DOHH2 (cell line): ENCODE measurements around the gene MAMDC4.

Experiments used
- H3F3A ChIP-seq: fragments of 200-600 bp; sonication (generic), shearing (Covaris generic); 2 replicates; pipeline ENCODE4 v1.6.0; 2016; ENCODE audit warnings: antibody characterized with exemption, mild to moderate bottlenecking; ENCODE audit not compliant: control insufficient read depth, insufficient read depth
- H3K27ac ChIP-seq: fragments of 200-600 bp; sonication (generic); 2 replicates; pipeline ENCODE4 v1.5.1; 2014; ENCODE audit warnings: low read depth, mild to moderate bottlenecking, low read length, moderate library complexity
- H3K27me3 ChIP-seq: fragments of 200-600 bp; sonication (generic); 2 replicates; pipeline ENCODE4 v1.6.1; 2014; ENCODE audit warnings: mild to moderate bottlenecking, low read length, mixed read lengths; ENCODE audit not compliant: control insufficient read depth
- H3K36me3 ChIP-seq: fragments of 200-600 bp; sonication (generic); 2 replicates; pipeline ENCODE4 v1.6.1; 2014; ENCODE audit warnings: mild to moderate bottlenecking, low read length, moderate library complexity, mixed read lengths; ENCODE audit not compliant: control insufficient read depth
- H3K4me1 ChIP-seq: fragments of 200-600 bp; sonication (generic); 2 replicates; pipeline ENCODE4 v1.6.1; 2014; ENCODE audit warnings: mild to moderate bottlenecking, low read length, mixed read lengths; ENCODE audit not compliant: control insufficient read depth
- H3K4me2 ChIP-seq: fragments of 200-600 bp; sonication (generic); 2 replicates; pipeline ENCODE4 v1.6.0; 2014; ENCODE audit warnings: mild to moderate bottlenecking, low read length, moderate library complexity
- H3K4me3 ChIP-seq: fragments of 200-600 bp; sonication (generic); 2 replicates; pipeline ENCODE4 v1.5.1; 2014; ENCODE audit warnings: mild to moderate bottlenecking, low read length, mixed read lengths
- H3K79me2 ChIP-seq: fragments of 200-600 bp; sonication (generic); 2 replicates; pipeline ENCODE4 v1.6.1; 2014; ENCODE audit warnings: mild to moderate bottlenecking, low read length, mixed read lengths; ENCODE audit not compliant: control insufficient read depth
- H3K9me2 ChIP-seq: fragments of 200-600 bp; sonication (generic); replicated peaks from 2 replicates; pipeline ENCODE4 v1.6.1; 2014; ENCODE audit warnings: mild to moderate bottlenecking, low read length, mixed read lengths; ENCODE audit not compliant: control insufficient read depth
- H3K9me3 ChIP-seq: fragments of 200-600 bp; sonication (generic); 2 replicates; pipeline ENCODE4 v1.6.1; 2014; ENCODE audit warnings: antibody characterized with exemption, low read length, mixed read lengths; ENCODE audit not compliant: control insufficient read depth, insufficient read depth
- H4K20me1 ChIP-seq: fragments of 200-600 bp; sonication (generic); 2 replicates; pipeline ENCODE4 v1.6.0; 2014; ENCODE audit warnings: low read depth, mild to moderate bottlenecking, antibody characterized with exemption, low read length, moderate library complexity; ENCODE audit not compliant: control insufficient read depth, insufficient read depth
- CTCF ChIP-seq: fragments of 200-600 bp; sonication (generic); IDR thresholded peaks from one replicate; pipeline ENCODE4 v1.5.1; 2014; ENCODE audit warnings: antibody characterized with exemption, mild to moderate bottlenecking, low read depth, low read length; ENCODE audit not compliant: poor library complexity, severe bottlenecking
- EZH2phosphoT487 ChIP-seq: fragments of 200-600 bp; sonication (generic); IDR thresholded peaks from 2 replicates; pipeline ENCODE4 v1.6.1; 2017; ENCODE audit warnings: borderline replicate concordance, mild to moderate bottlenecking, antibody characterized with exemption, low read length, moderate library complexity, mixed read lengths

The MAMDC4 gene

GRCh38 chr9:136824496-136825225 lies 27.5 kb upstream of the MAMDC4 start:
- peaks cover 27% of the 10 kb centered on the region for H3K79me2 ChIP-seq
- H3K9me3 ChIP-seq, result no peaks in the 10 kb centered on the region
- H3K4me2 ChIP-seq, result no peak overlapping the region
- H3F3A ChIP-seq, result no peaks in the 10 kb centered on the region
- no peaks in the 10 kb centered on the region; the same call in 1 of the 2 replicates for H4K20me1 ChIP-seq
- TF ChIP-seq CTCF (no peak), EZH2phosphoT487 (no peak)
- no peak overlapping the region for H3K4me3 ChIP-seq
- H3K27ac ChIP-seq, result no peak overlapping the region
- H3K36me3 ChIP-seq, result peaks cover 66% of the 10 kb centered on the region
- no peaks in the 10 kb centered on the region for H3K4me1 ChIP-seq
- no peaks in the 10 kb centered on the region for H3K9me2 ChIP-seq
- H3K27me3 ChIP-seq, result no peaks in the 10 kb centered on the region

GRCh38 chr9:136825295-136826187 lies 26.6 kb upstream of the MAMDC4 start:
- no peak for TF ChIP-seq EZH2phosphoT487
- TF ChIP-seq CTCF, result no peak
- H3K9me3 ChIP-seq, result no peaks in the 10 kb centered on the region
- H3K4me1 ChIP-seq, result no peaks in the 10 kb centered on the region
- no peaks in the 10 kb centered on the region for H3K27me3 ChIP-seq
- H3K4me3 ChIP-seq, result no peak overlapping the region
- H3K36me3 ChIP-seq, result peaks cover 74% of the 10 kb centered on the region
- H4K20me1 ChIP-seq, result no peaks in the 10 kb centered on the region; the same call in 1 of the 2 replicates
- H3K9me2 ChIP-seq, result no peaks in the 10 kb centered on the region
- no peak overlapping the region for H3K27ac ChIP-seq
- no peaks in the 10 kb centered on the region for H3F3A ChIP-seq
- H3K4me2 ChIP-seq, result no peak overlapping the region
- peaks cover 18% of the 10 kb centered on the region for H3K79me2 ChIP-seq

- H3K79me2 ChIP-seq, result peaks cover 12% of the 10 kb centered on the region
- H3F3A ChIP-seq, result no peaks in the 10 kb centered on the region
- TF ChIP-seq EZH2phosphoT487, result no peak
- no peaks in the 10 kb centered on the region for H3K9me3 ChIP-seq
- no peak overlapping the region for H3K4me3 ChIP-seq
- no peak overlapping the region for H3K4me2 ChIP-seq
- H3K36me3 ChIP-seq, result peaks cover 78% of the 10 kb centered on the region
- H3K4me1 ChIP-seq, result no peaks in the 10 kb centered on the region
- no peaks in the 10 kb centered on the region for H3K9me2 ChIP-seq
- no peak overlapping the region for H3K27ac ChIP-seq
- no peaks in the 10 kb centered on the region; the same call in 1 of the 2 replicates for H4K20me1 ChIP-seq
- H3K27me3 ChIP-seq, result no peaks in the 10 kb centered on the region
These were observed 26.0 kb upstream of the MAMDC4 start for GRCh38 chr9:136826188-136826541.
